NCI-H2196 treated with DMSO at 0.1 percent for 48 hours (cell line): Measurements from ENCODE around the gene IGFBP3.

Source experiments
- DNase-seq: peaks from one replicate; lab custom pipeline; 2025; ENCODE audit not compliant: unreplicated experiment; lab: John Stamatoyannopoulos, UW

IGFBP3 gene

GRCh38 chr7:45893374-45893995 lies 27.6 kb downstream of the IGFBP3 start:
- DNase-seq = no peak

DNA sequence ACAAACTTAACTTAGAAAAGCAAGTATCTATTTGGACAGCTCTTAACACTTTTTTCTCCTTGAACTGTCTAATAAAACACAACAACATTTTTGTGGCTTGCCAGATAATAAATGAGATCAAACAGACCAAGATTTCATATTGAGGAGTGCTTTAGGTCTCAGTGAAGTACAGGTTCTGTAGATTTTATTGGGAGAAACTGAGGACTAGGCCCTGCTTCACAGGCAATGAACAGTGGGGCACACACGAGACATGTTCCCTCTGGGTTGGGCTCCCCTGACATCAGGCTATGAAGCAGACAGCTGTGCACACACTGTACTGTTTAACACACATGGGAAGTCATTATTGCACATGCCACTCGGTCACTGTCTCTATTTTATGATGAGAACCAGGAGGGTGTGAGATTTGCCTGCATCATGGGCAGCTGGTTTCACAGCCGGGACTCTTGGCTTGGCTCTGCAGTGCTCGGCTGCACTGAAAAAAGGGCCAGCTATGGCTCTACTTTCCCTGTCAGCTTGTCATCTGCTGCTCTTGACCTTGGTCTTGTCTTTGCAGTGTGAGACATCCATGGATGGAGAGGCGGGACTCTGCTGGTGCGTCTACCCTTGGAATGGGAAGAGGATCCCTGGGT lies 28.6 kb downstream of the IGFBP3 start:
- DNase-seq = no peak

- no peak for DNase-seq
Observed at GRCh38 chr7:45891462-45892402, 29.3 kb downstream of the IGFBP3 start.

DNA sequence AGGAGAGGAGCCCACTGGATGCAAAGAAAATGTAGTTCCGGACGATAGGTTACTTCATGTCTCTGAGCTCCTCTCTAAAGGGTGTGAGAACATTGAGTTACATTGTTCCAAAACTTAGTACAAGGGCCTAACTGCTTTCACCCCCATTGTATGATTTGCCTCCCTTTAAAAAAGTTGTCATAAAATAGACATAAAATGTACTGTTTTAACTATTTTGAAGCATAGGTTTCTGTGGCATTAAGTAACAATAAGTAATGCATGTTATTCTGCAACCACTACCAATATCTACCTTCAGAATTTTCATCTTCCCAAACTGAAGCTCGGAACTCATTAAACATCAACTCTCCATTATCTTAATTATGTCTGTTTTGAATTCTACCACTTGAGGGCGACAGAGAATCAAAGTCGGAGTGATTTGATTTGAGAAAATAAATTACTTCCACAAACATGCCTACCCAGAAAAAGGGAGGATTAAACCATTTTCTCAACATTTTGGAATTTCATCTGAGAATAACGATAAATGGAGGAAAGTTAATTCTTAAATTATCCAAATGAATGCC lies 30.1 kb downstream of the IGFBP3 start:
- DNase-seq = no peak

DNA sequence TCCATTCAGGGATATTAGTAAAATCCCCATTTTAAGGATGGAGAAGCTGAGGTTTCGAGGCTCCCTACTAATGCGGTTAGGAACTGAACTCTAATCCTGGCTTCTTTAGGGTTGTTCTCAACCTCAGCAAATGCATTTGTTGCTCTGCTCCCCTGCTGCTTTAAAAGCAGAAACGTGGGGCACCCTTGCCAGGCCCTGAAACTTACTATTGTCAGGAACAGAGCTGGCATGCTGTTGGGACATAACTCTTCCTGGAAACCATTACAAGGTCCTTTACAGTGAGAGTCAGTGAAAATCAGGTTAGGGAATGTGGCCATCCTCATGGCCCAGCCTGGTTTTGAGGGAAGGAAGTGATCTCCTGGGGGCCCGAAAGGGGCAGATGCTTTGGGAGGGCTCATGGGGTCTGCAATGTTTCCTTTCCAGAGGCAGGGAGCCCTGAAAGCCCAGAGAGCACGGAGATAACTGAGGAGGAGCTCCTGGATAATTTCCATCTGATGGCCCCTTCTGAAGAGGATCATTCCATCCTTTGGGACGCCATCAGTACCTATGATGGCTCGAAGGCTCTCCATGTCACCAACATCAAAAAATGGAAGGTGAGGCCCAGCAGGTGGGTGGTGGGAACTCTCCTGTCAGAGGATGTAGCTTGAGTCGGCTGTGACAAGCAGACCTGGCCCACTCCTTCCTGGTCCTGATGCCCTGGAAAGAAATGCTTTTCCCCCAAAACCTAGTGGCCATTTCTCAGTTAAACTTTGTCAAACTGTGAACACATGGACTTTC lies 30.8 kb downstream of the IGFBP3 start:
- DNase-seq = no peak

DNA sequence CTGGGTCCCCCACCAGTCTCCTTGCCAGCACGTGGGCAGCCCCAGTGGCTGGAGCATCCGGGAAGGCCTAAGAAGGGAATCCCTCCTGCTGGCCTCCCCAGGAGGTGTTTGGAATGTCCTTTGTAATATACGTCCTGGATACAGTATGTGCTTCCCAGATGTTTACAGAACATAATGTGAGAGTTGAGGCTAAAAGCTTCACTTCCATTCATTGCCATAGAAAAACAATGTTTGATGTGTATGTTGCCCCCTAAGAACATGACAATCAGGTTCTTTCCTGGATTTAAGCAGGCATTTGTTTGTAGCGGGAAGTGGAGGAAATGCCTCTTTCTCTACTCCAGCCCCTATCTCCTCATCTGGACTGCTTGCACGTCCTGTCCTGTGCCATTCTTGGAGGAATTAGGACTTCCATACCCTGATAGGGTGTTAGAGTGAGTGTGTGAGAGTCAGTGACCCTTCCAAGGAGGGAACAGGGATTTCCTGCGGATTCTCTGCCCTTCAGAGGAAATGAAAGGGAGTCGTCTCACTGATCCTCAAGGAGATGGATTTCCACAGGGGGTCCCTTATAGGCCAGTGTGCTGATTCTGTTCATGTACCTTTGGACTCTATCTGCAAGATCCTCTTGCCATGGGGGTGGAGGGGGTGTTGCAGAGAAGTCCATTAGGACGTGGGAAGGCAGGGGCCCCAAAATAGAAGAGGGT lies 31.6 kb downstream of the IGFBP3 start:
- no peak for DNase-seq

DNA sequence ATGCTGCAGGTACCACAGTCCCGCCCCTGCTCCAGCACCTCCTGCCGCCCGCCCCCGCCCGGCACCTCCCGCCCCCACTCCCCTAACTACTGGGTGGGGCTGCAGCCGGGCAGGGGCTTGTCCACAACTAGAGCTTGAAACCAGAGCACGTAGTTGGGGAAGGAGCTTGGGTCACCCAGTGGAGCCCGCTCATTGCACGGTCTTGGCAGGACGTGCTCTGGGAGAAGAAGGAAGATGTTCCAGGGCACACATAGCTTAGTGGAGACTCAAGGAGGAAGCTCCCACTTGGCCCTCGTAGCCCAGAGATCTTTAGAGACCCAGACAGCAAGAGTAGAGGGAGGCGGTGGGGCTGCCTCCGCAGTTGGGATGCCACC lies 32.1 kb downstream of the IGFBP3 start:
- DNase-seq = no peak

DNA sequence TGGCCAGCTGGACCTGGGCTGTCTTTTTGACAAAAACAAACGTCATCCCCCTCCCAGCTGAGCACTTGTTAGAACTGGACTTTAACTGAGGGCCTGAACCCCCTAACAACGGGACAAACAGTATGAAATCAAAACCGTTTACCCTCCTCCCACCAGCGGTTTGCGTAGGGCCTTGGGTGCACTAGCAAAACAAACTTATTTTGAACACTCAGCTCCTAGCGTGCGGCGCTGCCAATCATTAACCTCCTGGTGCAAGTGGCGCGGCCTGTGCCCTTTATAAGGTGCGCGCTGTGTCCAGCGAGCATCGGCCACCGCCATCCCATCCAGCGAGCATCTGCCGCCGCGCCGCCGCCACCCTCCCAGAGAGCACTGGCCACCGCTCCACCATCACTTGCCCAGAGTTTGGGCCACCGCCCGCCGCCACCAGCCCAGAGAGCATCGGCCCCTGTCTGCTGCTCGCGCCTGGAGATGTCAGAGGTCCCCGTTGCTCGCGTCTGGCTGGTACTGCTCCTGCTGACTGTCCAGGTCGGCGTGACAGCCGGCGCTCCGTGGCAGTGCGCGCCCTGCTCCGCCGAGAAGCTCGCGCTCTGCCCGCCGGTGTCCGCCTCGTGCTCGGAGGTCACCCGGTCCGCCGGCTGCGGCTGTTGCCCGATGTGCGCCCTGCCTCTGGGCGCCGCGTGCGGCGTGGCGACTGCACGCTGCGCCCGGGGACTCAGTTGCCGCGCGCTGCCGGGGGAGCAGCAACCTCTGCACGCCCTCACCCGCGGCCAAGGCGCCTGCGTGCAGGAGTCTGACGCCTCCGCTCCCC lies 32.7 kb downstream of the IGFBP3 start, which contains the start of gene IGFBP1:
Gene IGFBP1 (plus strand): TSS at position 304 of the 808 bp plus-strand sequence. CDS start 165 bp downstream, at position 469.
- no peak for DNase-seq

- DNase-seq = no peak
Observed at GRCh38 chr7:45886931-45887667, 34.0 kb downstream of the IGFBP3 start.

GRCh38 chr7:45885264-45885882 lies 35.7 kb downstream of the IGFBP3 start:
- DNase-seq = no peak

GRCh38 chr7:45884136-45884535 lies 36.9 kb downstream of the IGFBP3 start:
- DNase-seq = no peak

DNA sequence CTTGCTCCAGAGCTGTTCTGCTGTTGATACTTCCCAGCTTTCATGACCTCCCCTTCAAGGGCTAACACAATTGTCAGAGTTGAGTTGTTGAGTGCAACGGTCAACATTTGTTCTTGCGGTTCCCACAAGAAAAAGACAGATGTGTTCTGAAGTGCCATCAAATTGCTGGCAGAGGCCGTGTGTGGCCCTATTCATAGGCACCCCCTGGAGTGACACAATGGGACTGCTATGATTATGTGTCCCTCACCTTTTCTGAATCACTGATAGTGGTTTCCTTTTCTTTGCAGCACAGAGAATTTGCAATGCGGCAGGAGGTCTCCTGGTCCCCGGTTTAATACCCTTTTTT lies 38.6 kb downstream of the IGFBP3 start:
- no peak for DNase-seq

DNA sequence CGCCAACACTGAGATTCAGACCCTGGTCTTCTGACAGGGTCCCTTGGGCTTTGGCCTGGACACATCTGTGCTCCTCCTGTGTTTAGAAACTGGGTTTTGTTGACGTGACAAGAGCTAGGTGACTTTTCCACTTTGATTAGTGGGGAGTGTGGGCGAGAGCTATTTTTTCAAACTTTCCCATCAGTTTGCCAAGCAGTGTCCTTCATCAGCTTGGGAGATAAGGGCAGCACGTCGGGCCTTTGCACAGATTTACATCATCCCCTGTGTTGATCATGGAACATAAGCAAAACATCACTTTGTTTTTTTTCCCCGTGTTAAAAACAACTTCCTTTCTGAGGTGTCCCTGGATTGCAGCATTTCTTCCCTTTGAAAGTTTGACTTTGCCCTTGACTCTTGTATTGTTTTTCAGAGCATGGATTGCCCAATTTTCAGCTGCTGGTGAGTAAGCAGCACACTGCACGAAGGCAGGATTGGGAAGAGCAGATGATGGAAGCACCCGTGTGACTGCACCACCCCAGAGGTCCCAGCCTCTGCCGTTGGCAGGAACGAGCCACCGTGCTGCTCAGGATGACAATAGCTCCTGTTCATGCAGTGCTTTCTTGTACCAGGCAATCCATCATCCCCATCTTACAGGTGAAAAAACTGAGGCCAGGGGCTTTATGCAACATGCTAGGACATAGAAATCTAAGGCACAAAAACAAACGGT lies 39.2 kb downstream of the IGFBP3 start:
- DNase-seq = no peak

- DNase-seq = no peak
Observed at GRCh38 chr7:45881280-45881758, 39.8 kb downstream of the IGFBP3 start.

DNA sequence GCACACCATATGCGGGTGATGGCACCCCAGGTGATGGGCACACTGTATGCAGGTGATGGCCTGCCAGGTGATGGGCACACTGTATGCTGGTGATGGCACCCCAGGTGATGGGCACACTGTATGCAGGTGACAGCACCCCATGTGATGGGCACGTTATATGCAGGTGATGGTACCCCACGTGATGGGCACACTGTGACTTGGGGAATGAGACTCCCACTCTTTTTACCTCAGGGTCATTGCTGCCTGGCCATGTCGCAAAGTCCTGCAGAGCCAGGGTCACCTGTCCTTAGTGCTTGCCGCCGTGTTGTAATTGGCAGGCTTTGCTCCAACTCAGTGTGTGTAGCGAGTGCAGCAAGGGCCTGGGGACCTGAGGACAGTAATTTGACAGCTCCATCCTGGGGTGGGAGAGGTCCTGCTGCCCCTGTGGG lies 40.6 kb downstream of the IGFBP3 start:
- DNase-seq = no peak

GRCh38 chr7:45878457-45879144 lies 42.5 kb downstream of the IGFBP3 start:
- no peak for DNase-seq

- DNase-seq = no peak
Observed at GRCh38 chr7:45876519-45876918, 44.6 kb downstream of the IGFBP3 start.
